ENCODE results near the gene PFAS.
"Not testable (repeated sequence)": the region's sequence is repeated elsewhere in the genome, so short reads cannot be mapped to it uniquely, and the experiment has no call there.

PFAS gene, protein sequence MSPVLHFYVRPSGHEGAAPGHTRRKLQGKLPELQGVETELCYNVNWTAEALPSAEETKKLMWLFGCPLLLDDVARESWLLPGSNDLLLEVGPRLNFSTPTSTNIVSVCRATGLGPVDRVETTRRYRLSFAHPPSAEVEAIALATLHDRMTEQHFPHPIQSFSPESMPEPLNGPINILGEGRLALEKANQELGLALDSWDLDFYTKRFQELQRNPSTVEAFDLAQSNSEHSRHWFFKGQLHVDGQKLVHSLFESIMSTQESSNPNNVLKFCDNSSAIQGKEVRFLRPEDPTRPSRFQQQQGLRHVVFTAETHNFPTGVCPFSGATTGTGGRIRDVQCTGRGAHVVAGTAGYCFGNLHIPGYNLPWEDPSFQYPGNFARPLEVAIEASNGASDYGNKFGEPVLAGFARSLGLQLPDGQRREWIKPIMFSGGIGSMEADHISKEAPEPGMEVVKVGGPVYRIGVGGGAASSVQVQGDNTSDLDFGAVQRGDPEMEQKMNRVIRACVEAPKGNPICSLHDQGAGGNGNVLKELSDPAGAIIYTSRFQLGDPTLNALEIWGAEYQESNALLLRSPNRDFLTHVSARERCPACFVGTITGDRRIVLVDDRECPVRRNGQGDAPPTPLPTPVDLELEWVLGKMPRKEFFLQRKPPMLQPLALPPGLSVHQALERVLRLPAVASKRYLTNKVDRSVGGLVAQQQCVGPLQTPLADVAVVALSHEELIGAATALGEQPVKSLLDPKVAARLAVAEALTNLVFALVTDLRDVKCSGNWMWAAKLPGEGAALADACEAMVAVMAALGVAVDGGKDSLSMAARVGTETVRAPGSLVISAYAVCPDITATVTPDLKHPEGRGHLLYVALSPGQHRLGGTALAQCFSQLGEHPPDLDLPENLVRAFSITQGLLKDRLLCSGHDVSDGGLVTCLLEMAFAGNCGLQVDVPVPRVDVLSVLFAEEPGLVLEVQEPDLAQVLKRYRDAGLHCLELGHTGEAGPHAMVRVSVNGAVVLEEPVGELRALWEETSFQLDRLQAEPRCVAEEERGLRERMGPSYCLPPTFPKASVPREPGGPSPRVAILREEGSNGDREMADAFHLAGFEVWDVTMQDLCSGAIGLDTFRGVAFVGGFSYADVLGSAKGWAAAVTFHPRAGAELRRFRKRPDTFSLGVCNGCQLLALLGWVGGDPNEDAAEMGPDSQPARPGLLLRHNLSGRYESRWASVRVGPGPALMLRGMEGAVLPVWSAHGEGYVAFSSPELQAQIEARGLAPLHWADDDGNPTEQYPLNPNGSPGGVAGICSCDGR (N-terminal part only)

DNA sequence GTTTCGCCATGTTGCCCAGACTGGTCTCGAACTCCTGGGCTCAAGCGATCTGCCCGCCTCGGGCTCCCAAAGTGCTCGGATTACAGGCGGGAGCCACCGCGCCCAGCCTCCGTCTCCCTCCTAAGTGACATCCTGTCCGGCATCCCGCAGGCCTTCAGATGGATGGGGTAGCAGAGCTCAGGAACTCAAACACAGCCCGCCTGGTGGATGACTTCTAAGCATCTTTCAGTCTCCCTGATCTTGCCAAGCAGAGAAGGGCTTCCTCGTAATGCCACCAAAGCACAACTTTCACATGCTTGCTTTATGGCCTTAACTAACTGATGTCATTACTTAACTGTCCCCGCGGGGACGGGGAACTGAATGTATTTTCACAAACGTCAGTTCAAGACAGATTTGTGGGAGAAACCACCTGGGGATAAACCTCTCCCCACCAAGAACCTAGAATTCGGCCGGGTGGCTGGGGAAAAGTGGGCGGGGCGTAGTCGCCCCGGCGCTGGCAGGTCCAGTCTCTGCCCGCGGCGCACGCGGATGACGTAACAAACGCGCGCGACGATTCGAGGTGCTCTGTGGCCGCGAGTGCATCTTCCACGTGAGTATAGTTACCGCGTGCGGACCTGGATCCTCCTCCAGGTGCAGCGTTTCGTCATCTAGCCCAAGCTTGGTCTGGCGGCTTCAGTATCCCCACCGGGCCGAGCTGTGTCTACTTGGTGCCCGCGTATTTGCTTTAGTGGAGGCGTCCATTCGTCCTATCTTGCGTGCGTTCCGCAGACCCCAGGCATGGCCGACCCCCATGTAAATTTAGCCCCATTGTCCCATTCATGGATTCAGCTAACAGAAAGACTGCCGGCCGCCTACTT, at the start of gene PFAS:
Gene PFAS (plus strand): TSS at position 539 of the 857 bp plus-strand sequence. CDS start 4,649 bp downstream, outside the sequence.
- peak; percentile 92 for DNase-seq (ENCODE audit: low spot score)

DNA sequence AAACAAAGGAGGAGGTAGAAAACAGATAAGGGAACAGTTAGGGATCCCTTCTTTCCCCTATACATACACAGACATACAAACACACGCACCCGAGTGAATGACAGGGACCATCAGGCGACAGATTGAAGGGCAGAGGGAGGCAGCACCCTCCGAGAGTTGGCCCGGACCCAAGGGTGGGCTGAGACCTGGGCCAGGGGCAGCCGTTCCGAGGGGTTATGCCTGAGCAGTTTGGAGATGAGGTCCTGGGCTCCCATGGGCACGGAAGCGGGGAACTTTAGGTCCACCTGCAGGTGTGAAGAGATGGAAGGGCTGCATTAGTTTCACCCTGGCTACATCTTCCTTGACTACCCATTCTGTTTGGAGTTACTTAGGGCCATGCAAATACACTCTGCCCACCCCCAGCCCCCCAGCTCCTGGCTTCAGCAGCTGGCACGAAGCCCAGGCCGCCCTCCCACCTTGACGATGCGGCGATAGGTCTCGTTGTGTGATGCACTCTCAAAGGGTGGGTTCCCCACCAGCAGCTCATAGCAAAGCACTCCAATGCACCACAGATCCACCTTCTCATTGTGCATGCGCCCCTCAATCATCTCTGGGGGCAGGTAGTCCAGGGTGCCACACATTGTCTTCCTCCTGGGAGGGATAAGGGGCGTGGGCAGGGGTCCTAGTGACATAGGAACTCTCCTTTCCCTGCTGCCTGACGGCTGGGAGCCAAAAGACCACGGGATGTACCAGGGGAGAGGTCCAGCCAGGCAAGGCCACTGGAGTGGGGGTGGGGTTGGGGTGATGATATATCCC, 44.1 kb upstream of the PFAS start:
- DNase-seq (ENCODE audit: low spot score), result no peak

GRCh38 chr17:8206536-8206935, 42.6 kb upstream of the PFAS start:
- no peak for DNase-seq (ENCODE audit: low spot score)

DNA sequence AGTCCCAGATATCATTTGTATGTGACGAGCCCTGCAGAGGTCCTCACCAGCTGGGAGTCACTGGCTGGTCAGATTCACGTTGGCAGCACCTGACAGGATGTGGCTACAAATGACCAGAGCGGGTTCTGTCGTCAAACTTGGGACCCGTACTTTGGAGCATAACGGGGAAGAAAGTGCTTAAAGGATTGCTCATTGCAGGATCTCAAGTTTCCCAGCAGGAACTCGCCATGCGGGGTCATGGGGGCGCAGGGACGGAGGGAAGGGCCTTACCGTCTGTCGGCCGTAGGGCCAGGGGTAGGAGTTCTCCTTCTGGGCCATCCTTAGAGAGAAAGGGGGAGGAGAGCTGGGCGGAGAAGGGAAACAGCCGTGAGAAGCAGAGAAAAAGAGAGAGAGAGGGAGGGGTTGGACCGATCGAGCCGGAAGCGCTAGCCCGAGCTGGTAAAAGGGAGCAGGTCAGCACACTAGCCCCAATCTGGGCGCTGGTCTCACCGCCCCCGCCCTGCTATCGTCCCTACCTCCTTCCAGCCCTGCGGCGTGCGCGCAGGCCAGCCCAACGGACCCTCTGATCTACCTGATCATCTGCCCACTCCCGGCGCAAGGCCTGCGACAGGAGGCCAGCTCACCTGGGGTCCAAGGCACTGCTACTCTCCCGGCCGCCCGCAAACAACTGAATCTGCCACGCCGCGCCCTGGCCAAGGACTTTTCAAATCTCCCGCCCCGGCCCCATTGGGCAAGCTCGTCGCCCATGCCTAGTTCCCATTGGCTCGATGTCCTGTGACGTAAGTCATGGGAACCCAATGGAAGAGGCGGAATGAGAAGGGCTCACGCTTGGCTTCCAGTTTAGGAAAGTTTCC, 39.0 kb upstream of the PFAS start, which contains the start of gene AURKB:
Gene AURKB (minus strand): TSS at position 669 of the 854 bp plus-strand sequence. CDS start 351 bp downstream, at position 318.
- peak; percentile 97 for DNase-seq (ENCODE audit: low spot score)

DNA sequence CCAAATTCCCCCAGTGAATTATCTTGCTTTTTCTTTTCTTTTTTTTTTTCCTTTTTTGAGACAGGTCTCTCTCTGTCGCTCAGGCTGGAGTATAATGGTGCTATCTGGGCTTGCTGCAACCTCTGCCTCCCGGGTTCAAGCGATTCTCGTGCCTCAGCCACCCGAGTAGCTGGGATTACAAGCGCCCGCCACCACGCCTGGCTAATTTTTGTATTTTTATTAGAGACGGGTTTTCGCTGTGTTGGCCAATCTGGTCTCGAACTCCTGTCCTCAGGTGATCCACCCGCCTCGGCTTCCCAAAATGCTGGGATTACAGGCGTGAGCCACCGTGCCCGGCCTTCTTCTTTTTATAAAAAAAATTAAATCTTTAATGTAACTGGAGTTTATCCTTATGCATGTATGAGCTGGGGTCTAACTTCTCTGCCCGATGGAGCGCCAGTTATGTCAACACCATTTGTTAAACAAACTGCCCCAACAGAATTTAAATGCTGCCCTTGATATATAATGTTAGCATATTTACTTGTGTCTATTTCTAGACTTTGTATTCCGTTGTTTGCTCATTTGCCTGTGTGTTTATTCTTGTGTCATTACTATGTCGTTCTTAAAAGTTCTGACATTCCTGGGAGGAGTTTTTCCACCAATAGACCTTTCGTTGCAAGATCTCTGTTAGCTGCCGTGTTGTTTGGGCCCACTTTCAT, 38.2 kb upstream of the PFAS start:
- no peak for DNase-seq (ENCODE audit: low spot score)

DNA sequence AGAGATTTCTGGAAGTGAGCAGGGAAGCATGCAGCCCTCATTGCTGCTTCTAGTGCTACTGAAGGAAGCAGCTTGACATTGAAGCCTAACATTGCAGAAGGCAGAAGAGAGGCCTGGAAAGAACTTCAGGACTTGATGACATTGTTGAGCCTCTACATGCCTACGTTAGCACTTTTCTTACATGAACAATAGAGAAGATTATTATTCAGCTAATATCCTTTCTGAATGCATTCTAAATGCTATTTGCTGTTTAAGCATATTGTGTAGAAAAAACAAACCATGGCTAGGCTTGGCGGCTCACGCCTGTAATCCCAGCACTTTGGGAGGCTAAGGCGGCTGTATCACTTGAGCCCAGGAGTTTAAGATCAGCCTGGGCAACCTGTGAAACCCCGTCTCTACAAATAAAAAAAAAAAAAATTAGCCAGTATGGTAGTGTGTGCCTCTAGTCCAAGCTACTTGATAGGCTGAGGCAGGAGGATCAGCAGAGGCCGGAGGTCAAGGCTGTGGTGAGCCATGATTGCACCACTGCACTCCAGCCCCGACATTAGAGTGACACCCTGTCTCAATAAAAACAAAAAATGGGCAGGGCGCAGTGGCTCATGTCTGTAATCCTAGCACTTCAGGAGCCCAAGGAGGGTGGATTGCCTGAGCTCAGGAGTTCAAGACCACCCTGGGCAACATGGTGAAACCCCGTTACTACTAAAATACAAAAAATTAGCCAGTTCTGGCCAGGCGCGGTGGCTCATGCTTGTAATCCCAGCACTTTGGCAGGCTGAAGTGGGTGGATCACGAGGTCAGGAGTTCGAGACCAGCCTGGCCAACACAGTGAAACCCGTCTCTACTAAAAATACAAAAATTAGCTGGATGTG, 36.5 kb upstream of the PFAS start:
- DNase-seq (ENCODE audit: low spot score), result no peak

DNA sequence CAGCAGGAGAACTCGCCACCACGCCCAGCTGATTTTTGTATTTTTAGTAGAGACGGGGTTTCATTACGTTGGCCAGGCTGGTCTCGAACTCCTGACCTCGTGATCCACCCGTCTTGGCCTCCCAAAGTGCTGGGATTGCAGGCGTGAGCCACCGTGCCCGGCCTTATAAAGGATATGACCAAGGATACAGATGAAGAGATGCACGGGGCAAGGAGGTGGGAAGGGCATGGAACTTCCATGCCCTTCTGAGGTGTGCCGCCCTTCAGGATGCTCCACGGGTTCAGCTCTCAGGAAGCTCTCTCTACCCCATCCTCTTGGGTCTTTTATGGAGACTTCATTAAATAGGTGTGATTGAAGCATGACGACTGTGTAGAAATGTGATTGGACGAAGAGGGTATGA, 35.1 kb upstream of the PFAS start:
- DNase-seq (ENCODE audit: low spot score), result not testable (repeated sequence)

DNA sequence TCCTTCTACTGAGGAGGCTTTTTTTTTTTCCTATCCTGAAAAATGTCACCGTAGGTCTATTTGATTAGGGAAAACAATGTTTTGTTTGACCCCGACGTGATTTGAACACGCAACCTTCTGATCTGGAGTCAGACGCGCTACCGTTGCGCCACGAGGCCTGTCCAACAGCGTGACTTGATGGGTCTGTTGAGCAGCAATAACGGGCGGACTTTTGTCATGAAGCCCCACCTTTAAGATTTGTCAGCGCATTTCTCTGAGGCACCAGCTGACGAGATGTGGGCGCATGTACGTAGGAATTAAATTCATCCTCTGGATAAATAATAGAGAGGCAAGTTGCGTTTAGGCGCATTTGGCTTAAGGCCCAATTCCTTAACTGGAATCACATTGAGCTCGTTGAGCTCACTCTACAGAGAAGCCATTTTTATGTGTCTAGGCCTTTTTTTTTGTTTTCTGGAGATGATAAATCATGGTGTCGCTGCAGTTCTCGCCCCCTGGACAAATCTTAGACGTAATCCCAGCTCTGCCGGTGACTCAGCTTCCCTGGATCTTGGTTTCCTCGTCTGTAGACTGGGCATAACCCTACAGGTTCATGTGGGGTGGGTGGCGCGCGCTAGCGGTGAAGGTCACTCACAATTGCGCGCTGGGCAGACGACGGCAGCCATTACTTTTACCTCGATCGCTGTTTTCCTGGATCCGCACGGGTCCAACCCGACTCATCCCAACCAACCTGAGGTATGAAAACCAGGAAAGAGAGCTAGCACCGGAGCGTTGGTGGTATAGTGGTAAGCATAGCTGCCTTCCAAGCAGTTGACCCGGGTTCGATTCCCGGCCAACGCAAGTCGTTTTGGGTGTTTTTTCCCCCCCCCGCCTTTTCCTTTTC, 28.1 kb upstream of the PFAS start:
- DNase-seq (ENCODE audit: low spot score), result peak; percentile 98

GRCh38 chr17:8221663-8222379, 27.3 kb upstream of the PFAS start:
- peak; percentile 97 for DNase-seq (ENCODE audit: low spot score)

DNA sequence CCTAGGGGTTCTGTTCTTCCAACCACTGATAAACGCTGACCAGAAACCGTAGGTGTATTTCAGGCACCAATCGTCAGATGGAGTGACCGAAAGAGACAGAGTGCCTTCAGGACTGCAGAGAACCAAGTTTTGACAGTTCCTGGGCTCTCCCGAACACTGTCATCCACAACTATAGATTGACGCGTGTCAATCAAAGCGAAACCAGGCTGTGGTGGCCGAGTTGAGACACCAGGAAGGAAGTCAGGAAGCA, 26.8 kb upstream of the PFAS start:
- DNase-seq (ENCODE audit: low spot score), result no peak

DNA sequence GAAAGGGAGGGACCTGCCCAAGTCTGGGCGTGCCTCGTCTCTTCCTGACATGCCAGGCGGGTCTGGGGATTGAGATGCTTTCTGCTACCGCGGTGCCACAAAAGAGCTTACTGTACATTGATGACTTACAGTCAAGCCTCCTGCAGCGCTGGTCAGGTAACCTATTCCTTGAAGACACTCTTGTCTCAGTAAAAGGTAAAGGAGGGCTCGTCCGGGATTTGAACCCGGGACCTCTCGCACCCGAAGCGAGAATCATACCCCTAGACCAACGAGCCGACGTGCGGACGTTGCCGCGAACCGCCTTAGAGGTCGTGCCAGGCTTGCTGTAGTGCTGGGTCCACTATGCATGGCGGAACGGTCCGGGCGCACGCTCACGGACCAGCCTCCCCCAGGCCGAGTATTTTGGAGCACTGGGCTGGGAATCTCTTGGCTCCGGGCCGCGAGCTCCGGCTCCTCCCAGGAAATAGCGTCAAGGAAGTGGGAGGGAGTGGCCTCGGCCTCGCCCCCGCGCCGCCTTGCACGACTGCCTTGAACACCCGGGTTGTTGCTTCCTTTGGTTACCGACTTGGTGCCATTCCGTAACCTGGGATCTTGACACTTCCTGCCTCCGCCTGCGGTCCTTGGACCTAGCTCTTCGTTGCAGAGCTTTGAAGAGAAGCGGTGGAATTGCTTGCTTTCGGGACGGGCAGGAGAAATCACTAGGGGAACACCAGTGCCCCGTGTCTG, 26.3 kb upstream of the PFAS start:
- DNase-seq (ENCODE audit: low spot score), result peak; percentile 97

GRCh38 chr17:8223356-8224126, 25.5 kb upstream of the PFAS start:
- peak; percentile 81 for DNase-seq (ENCODE audit: low spot score)

- peak; percentile 29 for DNase-seq (ENCODE audit: low spot score)
These were observed 23.9 kb upstream of the PFAS start for GRCh38 chr17:8224891-8225812.
